Lung microvascular endothelial cell (primary cell): ENCODE measurements around the gene IL37. TPM values are rescaled to one million over a fixed set of nuclear protein-coding genes. Genes with fewer than 3 reads are reported as not detected.
A peak's percentile ranks its signal among the peaks of the same experiment; 100 is the strongest.
"Not testable (repeated sequence)": the region's sequence is repeated elsewhere in the genome, so short reads cannot be mapped to it uniquely, and the experiment has no call there.

ENCODE experiments used
- DNase-seq, 2 donors: peaks; one replicate each; pipeline versions ENCODE4 v3.0.0 to v3.0.0-alpha.2; 2010; ENCODE audit warnings: low read depth in 2 of 2
- total RNA-seq: library from RNA; depleted of rRNA; stranded (reverse); fragments of >200 nt; gene quantifications from 2 replicates; pipeline ENCODE4 v1.2.1, GENCODE V29; 2014

IL37 gene
- total RNA-seq, 1 donor from 2014 or later, result not detected

- peak in 1 of 2 donors; percentile 48 for DNase-seq
These were observed 10.1 kb downstream of the IL37 start for GRCh38 chr2:112920923-112921532.

- DNase-seq, result no peak
These were observed 11.0 kb downstream of the IL37 start for GRCh38 chr2:112921982-112922381.

GRCh38 chr2:112923237-112923966 lies 12.4 kb downstream of the IL37 start:
- DNase-seq, result no peak

- no peak for DNase-seq
These were observed 13.0 kb downstream of the IL37 start for GRCh38 chr2:112923967-112924338.

GRCh38 chr2:112924360-112924759 lies 13.4 kb downstream of the IL37 start:
- no peak for DNase-seq

- DNase-seq, result no peak
These were observed 13.9 kb downstream of the IL37 start for GRCh38 chr2:112924821-112925220.

GRCh38 chr2:112926707-112927106 lies 15.7 kb downstream of the IL37 start:
- DNase-seq, result no peak

- no peak for DNase-seq
These were observed 16.8 kb downstream of the IL37 start for GRCh38 chr2:112927745-112928144.

- DNase-seq, result no peak
These were observed 22.3 kb downstream of the IL37 start for GRCh38 chr2:112933261-112933660.

- DNase-seq, result not testable (repeated sequence)
These were observed 23.2 kb downstream of the IL37 start for GRCh38 chr2:112934117-112934516.

- DNase-seq, result no peak
These were observed 25.9 kb downstream of the IL37 start for GRCh38 chr2:112936927-112937232.

- peak in 1 of 2 donors; percentile 10 for DNase-seq
These were observed 27.9 kb downstream of the IL37 start for GRCh38 chr2:112938904-112939303.

- DNase-seq, result no peak
These were observed 28.5 kb downstream of the IL37 start for GRCh38 chr2:112939425-112939824.

GRCh38 chr2:112940859-112941625 lies 30.1 kb downstream of the IL37 start:
- no peak for DNase-seq

GRCh38 chr2:112941753-112942653 lies 31.0 kb downstream of the IL37 start:
- peak; percentile 81 to 83 for DNase-seq

- DNase-seq, result no peak
These were observed 31.7 kb downstream of the IL37 start for GRCh38 chr2:112942654-112943002.

- DNase-seq, result no peak
These were observed 34.0 kb downstream of the IL37 start for GRCh38 chr2:112944971-112945370.

GRCh38 chr2:112946086-112946485 lies 35.1 kb downstream of the IL37 start:
- DNase-seq, result no peak

- DNase-seq, result no peak
These were observed 36.4 kb downstream of the IL37 start for GRCh38 chr2:112947374-112947773.

GRCh38 chr2:112949456-112949855 lies 38.5 kb downstream of the IL37 start:
- no peak for DNase-seq

- DNase-seq, result no peak
These were observed 43.4 kb downstream of the IL37 start for GRCh38 chr2:112954364-112954763.

GRCh38 chr2:112957511-112957910 lies 46.5 kb downstream of the IL37 start:
- DNase-seq, result no peak
